ENCODE measurements around the gene KLHDC4.

DNA sequence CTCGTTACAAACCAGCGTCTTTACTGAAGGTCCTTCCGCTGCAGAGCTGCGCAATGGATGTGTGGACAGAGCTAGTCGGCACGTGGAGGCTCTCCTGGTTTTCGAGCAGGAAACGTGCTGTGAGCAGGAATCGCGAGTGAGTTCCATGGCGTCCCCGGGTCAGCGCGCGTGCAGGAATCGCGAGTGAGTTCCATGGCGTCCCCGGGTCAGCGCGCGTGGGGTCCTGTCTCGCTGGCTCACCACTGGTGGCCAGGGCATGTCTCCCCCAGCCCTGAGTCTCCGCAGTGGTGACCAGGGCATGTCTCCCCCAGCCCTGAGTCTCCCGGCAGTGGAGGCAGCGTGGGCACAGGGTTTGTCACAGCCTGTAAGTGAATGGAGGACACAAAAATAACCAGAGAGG lies 62.7 kb downstream of the KLHDC4 start:
- TF ChIP-seq EZH2 (IDR thresholded peaks at IDR 0.05; ENCODE audit: borderline replicate concordance), result no peak
- TF ChIP-seq, protein P1, sequence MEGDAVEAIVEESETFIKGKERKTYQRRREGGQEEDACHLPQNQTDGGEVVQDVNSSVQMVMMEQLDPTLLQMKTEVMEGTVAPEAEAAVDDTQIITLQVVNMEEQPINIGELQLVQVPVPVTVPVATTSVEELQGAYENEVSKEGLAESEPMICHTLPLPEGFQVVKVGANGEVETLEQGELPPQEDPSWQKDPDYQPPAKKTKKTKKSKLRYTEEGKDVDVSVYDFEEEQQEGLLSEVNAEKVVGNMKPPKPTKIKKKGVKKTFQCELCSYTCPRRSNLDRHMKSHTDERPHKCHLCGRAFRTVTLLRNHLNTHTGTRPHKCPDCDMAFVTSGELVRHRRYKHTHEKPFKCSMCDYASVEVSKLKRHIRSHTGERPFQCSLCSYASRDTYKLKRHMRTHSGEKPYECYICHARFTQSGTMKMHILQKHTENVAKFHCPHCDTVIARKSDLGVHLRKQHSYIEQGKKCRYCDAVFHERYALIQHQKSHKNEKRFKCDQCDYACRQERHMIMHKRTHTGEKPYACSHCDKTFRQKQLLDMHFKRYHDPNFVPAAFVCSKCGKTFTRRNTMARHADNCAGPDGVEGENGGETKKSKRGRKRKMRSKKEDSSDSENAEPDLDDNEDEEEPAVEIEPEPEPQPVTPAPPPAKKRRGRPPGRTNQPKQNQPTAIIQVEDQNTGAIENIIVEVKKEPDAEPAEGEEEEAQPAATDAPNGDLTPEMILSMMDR (IDR thresholded peaks at IDR 0.05; ENCODE audit: poor library complexity), result no peak

Measured in hepatocyte (in vitro differentiated cells).